IMR-90 (cell line): Measurements from ENCODE around the gene TMPRSS6. TPM values are rescaled to one million over a fixed set of nuclear protein-coding genes. Genes with fewer than 3 reads are reported as not detected.

Experiments
- ATAC-seq: fragments of 200-7000 bp; cut with Tn5 transposase; 2 replicates; pipeline ENCODE4 v1.9.1; 2020; ENCODE audit warnings: low read depth, mild to moderate bottlenecking, moderate library complexity
- BruUV-seq: library from RNA; stranded (reverse); fragments of 400-500 nt; replicated peaks from 2 replicates; lab custom pipeline; 2021; lab: Mats Ljungman, UMichigan
- CTCF ChIA-PET: fragments of 300-600 bp; formaldehyde crosslinking; extraction: SDS; loops from one replicate; lab custom pipeline; 2021; ENCODE audit warnings: antibody characterized with exemption; lab: Yijun Ruan, JAX
- POLR2A ChIA-PET: fragments of 300-600 bp; sonication (Branson Sonifier 250); formaldehyde crosslinking; loops from one replicate; lab custom pipeline; 2022; ENCODE audit warnings: antibody characterized with exemption; ENCODE audit not compliant: unreplicated experiment; lab: Charles Lee
- DNase-seq: peaks from one replicate; pipeline ENCODE4 v3.0.0; 2013
- H2AFZ ChIP-seq: replicated peaks from 2 replicates; pipeline ENCODE3; 2013; ENCODE audit warnings: low read length, mild to moderate bottlenecking; ENCODE audit not compliant: poor library complexity
- H2AK5ac ChIP-seq: 2 replicates; pipeline ENCODE4 v1.6.1; 2013; ENCODE audit warnings: low read depth, low read length, inconsistent platforms
- H2AK9ac ChIP-seq: replicated peaks from 2 replicates; pipeline ENCODE3; 2013; ENCODE audit warnings: mild to moderate bottlenecking, low read depth, low read length, moderate library complexity; ENCODE audit not compliant: poor library complexity
- H2BK120ac ChIP-seq: 2 replicates; pipeline ENCODE4 v1.6.1; 2013; ENCODE audit warnings: low read depth, low read length, inconsistent platforms
- H2BK15ac ChIP-seq: 3 replicates; pipeline ENCODE4 v1.6.1; 2013; ENCODE audit warnings: low read depth, low read length, inconsistent platforms
- H2BK20ac ChIP-seq: 2 replicates; pipeline ENCODE4 v1.6.1; 2013; ENCODE audit warnings: low read depth, mild to moderate bottlenecking, inconsistent platforms, low read length, moderate library complexity
- H2BK5ac ChIP-seq: 2 replicates; pipeline ENCODE4 v1.6.1; 2013; ENCODE audit warnings: mild to moderate bottlenecking, low read depth, low read length, inconsistent platforms; ENCODE audit not compliant: poor library complexity, severe bottlenecking
- H3K14ac ChIP-seq: replicated peaks from 2 replicates; pipeline ENCODE4 v1.6.1; 2013; ENCODE audit warnings: low read depth, low read length, inconsistent platforms
- H3K18ac ChIP-seq: 2 replicates; pipeline ENCODE4 v1.6.1; 2013; ENCODE audit warnings: low read depth, low read length, control low read depth
- H3K23ac ChIP-seq: 2 replicates; pipeline ENCODE4 v1.6.1; 2013; ENCODE audit warnings: low read depth, low read length, inconsistent platforms
- H3K27ac ChIP-seq: 2 replicates; pipeline ENCODE4 v1.5.1; 2013; ENCODE audit warnings: mild to moderate bottlenecking, control low read depth, low read length; ENCODE audit not compliant: insufficient read depth
- H3K27me3 ChIP-seq: 2 replicates; pipeline ENCODE4 v1.6.1; 2013; ENCODE audit warnings: low read length; ENCODE audit not compliant: control insufficient read depth, insufficient read depth
- H3K36me3 ChIP-seq: 2 replicates; pipeline ENCODE4 v1.6.1; 2013; ENCODE audit warnings: low read length, mixed read lengths; ENCODE audit not compliant: control insufficient read depth, insufficient read depth
- H3K4ac ChIP-seq: 2 replicates; pipeline ENCODE4 v1.6.1; 2013; ENCODE audit warnings: low read depth, low read length, inconsistent platforms
- H3K4me1 ChIP-seq: 2 replicates; pipeline ENCODE4 v1.6.1; 2013; ENCODE audit warnings: low read length, mixed read lengths; ENCODE audit not compliant: control insufficient read depth, insufficient read depth
- H3K4me2 ChIP-seq: 2 replicates; pipeline ENCODE4 v1.6.1; 2013; ENCODE audit warnings: low read depth, mild to moderate bottlenecking, control low read depth, low read length, moderate library complexity
- H3K4me3 ChIP-seq: 2 replicates; pipeline ENCODE4 v1.5.1; 2013; ENCODE audit warnings: low read depth, mild to moderate bottlenecking, control low read depth, low read length, moderate library complexity; ENCODE audit not compliant: insufficient read depth
- H3K56ac ChIP-seq: 2 replicates; pipeline ENCODE4 v1.6.1; 2013; ENCODE audit warnings: low read length, inconsistent platforms; ENCODE audit not compliant: insufficient read depth; ENCODE audit errors: extremely low read depth
- H3K79me1 ChIP-seq, 2 experiments: 2 replicates each; pipeline ENCODE4 v1.6.1; 2013; ENCODE audit warnings: low read length in 2 of 2, inconsistent platforms in 1 of 2, low read depth in 1 of 2
- H3K9ac ChIP-seq: 2 replicates; pipeline ENCODE4 v1.6.1; 2013; ENCODE audit warnings: low read depth, low read length, control low read depth
- H3K9me1 ChIP-seq: 2 replicates; pipeline ENCODE4 v1.6.1; 2013; ENCODE audit warnings: low read length, inconsistent platforms; ENCODE audit not compliant: insufficient read depth
- H3K9me3 ChIP-seq: 2 replicates; pipeline ENCODE4 v1.6.1; 2013; ENCODE audit warnings: low read length; ENCODE audit not compliant: control insufficient read depth, insufficient read depth
- H4K20me1 ChIP-seq: 2 replicates; pipeline ENCODE4 v1.6.1; 2013; ENCODE audit warnings: low read length, inconsistent platforms; ENCODE audit not compliant: insufficient read depth
- H4K5ac ChIP-seq: 2 replicates; pipeline ENCODE4 v1.6.1; 2013; ENCODE audit warnings: mild to moderate bottlenecking, low read depth, low read length, control low read depth
- H4K8ac ChIP-seq, 2 experiments: 2 replicates each; pipeline ENCODE4 v1.6.1; 2013; ENCODE audit warnings: low read depth in 2 of 2, low read length in 2 of 2, control low read depth in 1 of 2, inconsistent platforms in 1 of 2
- H4K91ac ChIP-seq: 2 replicates; pipeline ENCODE4 v1.6.1; 2013; ENCODE audit warnings: low read depth, low read length, inconsistent platforms; ENCODE audit not compliant: insufficient read depth
- MAFK ChIP-seq: IDR thresholded peaks from 2 replicates; pipeline ENCODE4 v1.6.1; 2012; ENCODE audit warnings: low read depth, low read length, improper control_type of control experiment
- MXI1 ChIP-seq: IDR thresholded peaks from 2 replicates; pipeline ENCODE4 v1.6.1; 2012; ENCODE audit warnings: low read depth, mild to moderate bottlenecking, low read length, moderate library complexity, borderline replicate concordance
- RCOR1 ChIP-seq: IDR thresholded peaks from 2 replicates; pipeline ENCODE4 v1.6.1; 2012; ENCODE audit warnings: mild to moderate bottlenecking, low read length, improper control_type of control experiment; ENCODE audit not compliant: insufficient replicate concordance
- SMC3 ChIP-seq: fragments of 150-350 bp; IDR thresholded peaks from 2 replicates; pipeline ENCODE4 v1.6.1; 2016; ENCODE audit warnings: low read depth, mild to moderate bottlenecking, antibody characterized with exemption, low read length, moderate library complexity
- whole genome bisulfite sequencing, 2 experiments: methylation state at CpG; one replicate each; pipeline versions ENCODE4 v1.1.5 to v1.1.7; 2013; ENCODE audit warnings: missing lambda C conversion rate in 2 of 2; ENCODE audit not compliant: insufficient read length in 1 of 2; ENCODE audit errors: extremely low coverage in 2 of 2; 5-methylcytosine and 5-hydroxymethylcytosine counted together
- dilution Hi-C: fragments of 300-500 bp; cut with HindIII; formaldehyde crosslinking; loops from one replicate; pipeline ENCODE4 v1.14.3; 2018; ENCODE audit warnings: low sequenced_read_pairs; ENCODE audit not compliant: unreplicated experiment
- in situ Hi-C: fragments of 300-500 bp; cut with MboI; formaldehyde crosslinking; loops from 3 replicates; pipeline ENCODE4 v1.14.3; 2019; ENCODE audit warnings: low sequenced_read_pairs, inconsistent platforms, mixed read lengths
- intact Hi-C: fragments of 100-400 bp; cut with micrococcal nuclease; formaldehyde crosslinking; loops from 2 replicates; pipeline ENCODE4 v1.10.0; 2022
- polyA plus RNA-seq, 3 experiments: library from polyadenylated mRNA; depleted of rRNA; stranded (reverse); fragments of >200 nt; gene quantifications; 2 replicates each; pipeline ENCODE4 v1.2.3, GENCODE V29; 2012; ENCODE audit warnings: low replicate concordance in 1 of 3
- total RNA-seq: library from RNA; depleted of rRNA; stranded (reverse); fragments of >200 nt; gene quantifications from 2 replicates; pipeline ENCODE4 v1.2.3, GENCODE V29; 2012
- TF ChIP-seq, protein P1 (sequence below): fragments of 150-350 bp; IDR thresholded peaks from 2 replicates; pipeline ENCODE4 v1.6.1; 2016; ENCODE audit warnings: low read depth, mild to moderate bottlenecking, low read length, moderate library complexity, borderline replicate concordance
- TF ChIP-seq, protein P2 (sequence below): conservative IDR thresholded peaks from 2 replicates; pipeline ENCODE4 v1.5.1; 2012; ENCODE audit warnings: mild to moderate bottlenecking, low read depth, low read length, improper control_type of control experiment

TMPRSS6 gene
- total and polyA plus RNA-seq, 2 of the 4 experiments (the other 2 are of a cell fraction) = not detected

DNA sequence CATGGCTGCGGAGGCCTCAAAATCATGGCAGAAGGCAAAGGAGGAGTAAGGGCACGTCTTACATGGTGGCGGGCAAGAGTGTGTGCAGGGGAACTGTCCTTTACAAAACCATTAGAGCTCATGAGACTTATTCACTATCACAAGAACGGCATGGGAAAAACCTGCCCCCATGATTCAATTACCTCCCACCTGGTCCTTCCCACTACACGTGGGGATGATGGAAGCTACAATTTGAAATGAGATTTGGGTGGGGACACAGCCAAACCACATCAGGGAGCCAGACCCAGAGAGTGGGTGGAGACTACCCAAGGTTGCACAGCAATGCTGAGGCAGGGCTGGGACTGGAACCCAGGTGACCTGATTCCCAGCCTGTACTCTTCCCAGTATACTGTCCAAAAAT, 8.6 kb upstream of the TMPRSS6 start:
- Histone ChIP-seq H2BK5ac (no peak overlapping the region), H3K4me2 (no peak overlapping the region), H4K8ac (no peak overlapping the region), H2AK5ac (no peak overlapping the region), H4K20me1 (no peaks in the 10 kb centered on the region), H2BK120ac (no peak overlapping the region), H3K9me3 (no peaks in the 10 kb centered on the region), H3K4me3 (no peak overlapping the region), H3K56ac (no peak overlapping the region), H2BK20ac (no peak overlapping the region), H2AK9ac (no peak overlapping the region), H3K4me1 (peaks cover 3% of the 10 kb centered on the region; the same call in 1 of the 2 replicates), H3K79me1 (no peaks in the 10 kb centered on the region), H3K23ac (no peak overlapping the region), H3K27ac (no peak overlapping the region), H2BK15ac (no peak overlapping the region), H3K9me1 (no peaks in the 10 kb centered on the region), H3K14ac (no peak overlapping the region), H3K18ac (no peak overlapping the region), H4K5ac (no peak overlapping the region), H4K91ac (no peak overlapping the region), H3K4ac (no peak overlapping the region), H3K36me3 (no peaks in the 10 kb centered on the region), H3K9ac (no peak overlapping the region), H2AFZ (no peak overlapping the region), H3K27me3 (peaks cover 63% of the 10 kb centered on the region)
- intact Hi-C loops (no loop called here), dilution Hi-C loops (no loop called here), in situ Hi-C loops (no loop called here)
- DNase-seq (no peak), ATAC-seq (no peak)
- ChIA-PET POLR2A (no interaction called here), CTCF (no interaction called here)
- TF ChIP-seq, protein P1, sequence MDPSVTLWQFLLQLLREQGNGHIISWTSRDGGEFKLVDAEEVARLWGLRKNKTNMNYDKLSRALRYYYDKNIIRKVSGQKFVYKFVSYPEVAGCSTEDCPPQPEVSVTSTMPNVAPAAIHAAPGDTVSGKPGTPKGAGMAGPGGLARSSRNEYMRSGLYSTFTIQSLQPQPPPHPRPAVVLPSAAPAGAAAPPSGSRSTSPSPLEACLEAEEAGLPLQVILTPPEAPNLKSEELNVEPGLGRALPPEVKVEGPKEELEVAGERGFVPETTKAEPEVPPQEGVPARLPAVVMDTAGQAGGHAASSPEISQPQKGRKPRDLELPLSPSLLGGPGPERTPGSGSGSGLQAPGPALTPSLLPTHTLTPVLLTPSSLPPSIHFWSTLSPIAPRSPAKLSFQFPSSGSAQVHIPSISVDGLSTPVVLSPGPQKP = no peak
- no peak for TF ChIP-seq MAFK
- no peak for TF ChIP-seq RCOR1
- TF ChIP-seq, protein P2, sequence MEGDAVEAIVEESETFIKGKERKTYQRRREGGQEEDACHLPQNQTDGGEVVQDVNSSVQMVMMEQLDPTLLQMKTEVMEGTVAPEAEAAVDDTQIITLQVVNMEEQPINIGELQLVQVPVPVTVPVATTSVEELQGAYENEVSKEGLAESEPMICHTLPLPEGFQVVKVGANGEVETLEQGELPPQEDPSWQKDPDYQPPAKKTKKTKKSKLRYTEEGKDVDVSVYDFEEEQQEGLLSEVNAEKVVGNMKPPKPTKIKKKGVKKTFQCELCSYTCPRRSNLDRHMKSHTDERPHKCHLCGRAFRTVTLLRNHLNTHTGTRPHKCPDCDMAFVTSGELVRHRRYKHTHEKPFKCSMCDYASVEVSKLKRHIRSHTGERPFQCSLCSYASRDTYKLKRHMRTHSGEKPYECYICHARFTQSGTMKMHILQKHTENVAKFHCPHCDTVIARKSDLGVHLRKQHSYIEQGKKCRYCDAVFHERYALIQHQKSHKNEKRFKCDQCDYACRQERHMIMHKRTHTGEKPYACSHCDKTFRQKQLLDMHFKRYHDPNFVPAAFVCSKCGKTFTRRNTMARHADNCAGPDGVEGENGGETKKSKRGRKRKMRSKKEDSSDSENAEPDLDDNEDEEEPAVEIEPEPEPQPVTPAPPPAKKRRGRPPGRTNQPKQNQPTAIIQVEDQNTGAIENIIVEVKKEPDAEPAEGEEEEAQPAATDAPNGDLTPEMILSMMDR = no peak
- TF ChIP-seq SMC3 = no peak
- no peak for TF ChIP-seq MXI1
- WGBS, 2 experiments = no CpG with 5 or more reads among the region's 5 CpGs
- BruUV-seq = no TSS peak
